ENCODE measurements around the gene VAC14. TPM values are rescaled to one million over a fixed set of nuclear protein-coding genes. Genes with fewer than 3 reads are reported as not detected.

VAC14 gene
- total RNA-seq, 1 donor from 2014 or later = 38.4 TPM

- Mint-ChIP-seq H3K9me3 (ENCODE audit: low read depth) (peaks cover 4% of the 10 kb centered on the region), H3K4me3 (ENCODE audit: low read depth) (peak overlapping the region; percentile 89), H3K27ac (no peak overlapping the region), H3K27me3 (peaks cover 31% of the 10 kb centered on the region), H3K36me3 (ENCODE audit: insufficient read depth) (no peaks in the 10 kb centered on the region), H3K4me1 (ENCODE audit: low read depth) (peaks cover 12% of the 10 kb centered on the region)
- TF ChIP-seq, protein P1, sequence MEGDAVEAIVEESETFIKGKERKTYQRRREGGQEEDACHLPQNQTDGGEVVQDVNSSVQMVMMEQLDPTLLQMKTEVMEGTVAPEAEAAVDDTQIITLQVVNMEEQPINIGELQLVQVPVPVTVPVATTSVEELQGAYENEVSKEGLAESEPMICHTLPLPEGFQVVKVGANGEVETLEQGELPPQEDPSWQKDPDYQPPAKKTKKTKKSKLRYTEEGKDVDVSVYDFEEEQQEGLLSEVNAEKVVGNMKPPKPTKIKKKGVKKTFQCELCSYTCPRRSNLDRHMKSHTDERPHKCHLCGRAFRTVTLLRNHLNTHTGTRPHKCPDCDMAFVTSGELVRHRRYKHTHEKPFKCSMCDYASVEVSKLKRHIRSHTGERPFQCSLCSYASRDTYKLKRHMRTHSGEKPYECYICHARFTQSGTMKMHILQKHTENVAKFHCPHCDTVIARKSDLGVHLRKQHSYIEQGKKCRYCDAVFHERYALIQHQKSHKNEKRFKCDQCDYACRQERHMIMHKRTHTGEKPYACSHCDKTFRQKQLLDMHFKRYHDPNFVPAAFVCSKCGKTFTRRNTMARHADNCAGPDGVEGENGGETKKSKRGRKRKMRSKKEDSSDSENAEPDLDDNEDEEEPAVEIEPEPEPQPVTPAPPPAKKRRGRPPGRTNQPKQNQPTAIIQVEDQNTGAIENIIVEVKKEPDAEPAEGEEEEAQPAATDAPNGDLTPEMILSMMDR (IDR thresholded peaks at IDR 0.05; ENCODE audit: unreplicated experiment) = no peak
- DNase-seq (ENCODE audit: low spot score, unreplicated experiment) = no peak
Observed at GRCh38 chr16:70801611-70802010, 653 bp upstream of the VAC14 start.

GRCh38 chr16:70800311-70800710 lies 647 bp downstream of the VAC14 start:
- DNase-seq (ENCODE audit: low spot score, unreplicated experiment) = no peak
- H3K36me3 Mint-ChIP-seq (ENCODE audit: insufficient read depth) = no peaks in the 10 kb centered on the region
- TF ChIP-seq, protein P1 (IDR thresholded peaks at IDR 0.05; ENCODE audit: unreplicated experiment) = no peak
- peaks cover 12% of the 10 kb centered on the region for H3K4me1 Mint-ChIP-seq (ENCODE audit: low read depth)
- H3K27me3 Mint-ChIP-seq = peaks cover 24% of the 10 kb centered on the region
- H3K4me3 Mint-ChIP-seq (ENCODE audit: low read depth) = peak overlapping the region; percentile 89
- peaks cover 4% of the 10 kb centered on the region for H3K9me3 Mint-ChIP-seq (ENCODE audit: low read depth)
- peak overlapping the region; percentile 95 for H3K27ac Mint-ChIP-seq

GRCh38 chr16:70796301-70796700 lies 4.7 kb downstream of the VAC14 start:
- DNase-seq (ENCODE audit: low spot score, unreplicated experiment) = no peak
- Mint-ChIP-seq H3K36me3 (ENCODE audit: insufficient read depth) (no peaks in the 10 kb centered on the region), H3K27ac (no peak overlapping the region), H3K4me1 (ENCODE audit: low read depth) (peaks cover 12% of the 10 kb centered on the region), H3K27me3 (no peaks in the 10 kb centered on the region), H3K9me3 (ENCODE audit: low read depth) (no peaks in the 10 kb centered on the region), H3K4me3 (ENCODE audit: low read depth) (no peak overlapping the region)
- TF ChIP-seq, protein P1 (IDR thresholded peaks at IDR 0.05; ENCODE audit: unreplicated experiment) = no peak

DNA sequence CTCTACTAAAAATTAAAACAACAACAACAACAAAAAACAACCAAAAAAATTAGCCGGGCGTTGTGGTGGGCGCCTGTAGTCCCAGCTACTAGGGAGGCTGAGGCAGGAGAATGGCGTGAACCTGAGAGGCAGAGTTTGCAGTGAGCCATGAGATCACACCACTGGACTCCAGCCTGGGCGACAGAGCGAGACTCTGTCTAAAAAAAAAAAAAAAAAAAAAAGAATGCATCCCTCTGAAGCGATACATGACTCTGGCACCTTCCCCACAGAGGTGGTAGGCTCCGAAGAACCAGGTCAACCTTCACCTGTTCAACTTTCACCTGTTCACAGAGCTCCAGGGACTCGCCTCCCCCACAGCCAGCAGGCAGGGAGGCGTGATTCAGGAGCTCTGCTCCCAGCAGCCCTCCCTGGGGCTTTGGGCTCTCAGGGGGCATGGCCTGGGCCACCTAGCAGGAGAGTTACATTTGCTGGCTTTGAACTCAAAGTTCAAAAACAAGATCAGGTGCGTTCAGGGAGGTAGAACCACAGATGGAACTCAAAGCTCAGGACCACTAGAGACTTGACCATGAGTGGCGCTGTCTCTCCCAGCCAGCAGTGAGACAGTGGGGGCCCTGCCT lies 5.6 kb downstream of the VAC14 start:
- TF ChIP-seq, protein P1 (IDR thresholded peaks at IDR 0.05; ENCODE audit: unreplicated experiment) = no peak
- Mint-ChIP-seq H3K27me3 (no peaks in the 10 kb centered on the region), H3K4me1 (ENCODE audit: low read depth) (peaks cover 18% of the 10 kb centered on the region), H3K4me3 (ENCODE audit: low read depth) (no peak overlapping the region), H3K9me3 (ENCODE audit: low read depth) (no peaks in the 10 kb centered on the region), H3K36me3 (ENCODE audit: insufficient read depth) (no peaks in the 10 kb centered on the region), H3K27ac (no peak overlapping the region)
- DNase-seq (ENCODE audit: low spot score, unreplicated experiment) = no peak

DNA sequence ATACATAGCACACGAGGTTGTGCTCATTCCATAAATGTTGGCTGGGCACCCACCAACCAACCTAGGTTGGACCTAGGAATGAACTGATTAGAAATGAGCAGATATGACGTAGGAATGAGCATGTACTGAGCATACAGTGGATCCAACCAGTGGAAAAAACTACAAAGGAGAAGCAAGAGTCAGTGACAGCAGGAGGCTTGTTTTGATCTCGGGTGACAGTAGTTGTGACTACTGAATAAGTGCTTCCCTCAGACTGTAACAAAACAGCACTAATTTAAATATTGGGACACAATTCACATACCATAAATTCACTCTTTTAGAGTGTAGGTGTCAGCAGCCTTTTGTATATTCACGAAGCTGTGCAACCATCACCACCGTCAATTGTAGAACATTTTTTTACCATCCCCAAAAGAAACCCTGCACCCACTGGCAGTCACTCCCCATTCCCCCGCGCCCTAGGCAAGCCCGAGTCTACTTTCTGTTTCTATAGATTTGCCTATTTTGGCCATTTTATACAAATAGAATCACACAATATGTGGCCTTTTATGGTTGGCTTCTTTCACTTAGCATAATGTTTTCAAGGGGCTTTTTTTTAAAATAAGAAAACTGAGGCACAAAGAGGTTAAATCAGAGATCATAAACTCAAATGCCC lies 7.0 kb downstream of the VAC14 start:
- no peaks in the 10 kb centered on the region for H3K9me3 Mint-ChIP-seq (ENCODE audit: low read depth)
- no peak for DNase-seq (ENCODE audit: low spot score, unreplicated experiment)
- no peak overlapping the region for H3K27ac Mint-ChIP-seq
- H3K4me1 Mint-ChIP-seq (ENCODE audit: low read depth) = peaks cover 10% of the 10 kb centered on the region
- H3K27me3 Mint-ChIP-seq = no peaks in the 10 kb centered on the region
- no peak overlapping the region for H3K4me3 Mint-ChIP-seq (ENCODE audit: low read depth)
- TF ChIP-seq, protein P1 (IDR thresholded peaks at IDR 0.05; ENCODE audit: unreplicated experiment) = no peak
- peaks cover 1% of the 10 kb centered on the region for H3K36me3 Mint-ChIP-seq (ENCODE audit: insufficient read depth)
